Trophoblast cell (in vitro differentiated cells and primary cell): ENCODE data around the gene CNPPD1.

Experiments used
- DNase-seq, 2 donors: peaks; one replicate each; pipeline ENCODE4 v3.0.0-alpha.2; 2016
- H2AFZ ChIP-seq: 2 replicates; pipeline ENCODE4 v1.6.1; 2013; ENCODE audit warnings: low read length, moderate library complexity, mild to moderate bottlenecking; ENCODE audit not compliant: insufficient read depth, poor library complexity
- H2AK5ac ChIP-seq: 2 replicates; pipeline ENCODE4 v1.6.1; 2013; ENCODE audit warnings: mild to moderate bottlenecking, low read length
- H2BK120ac ChIP-seq: 2 replicates; pipeline ENCODE4 v1.6.1; 2013; ENCODE audit warnings: low read length, mild to moderate bottlenecking, moderate library complexity; ENCODE audit not compliant: insufficient read depth, poor library complexity
- H2BK12ac ChIP-seq: 2 replicates; pipeline ENCODE4 v1.6.1; 2013; ENCODE audit warnings: mild to moderate bottlenecking, low read length, moderate library complexity
- H2BK5ac ChIP-seq: 2 replicates; pipeline ENCODE4 v1.6.1; 2013; ENCODE audit warnings: low read length, low read depth, moderate library complexity, mild to moderate bottlenecking; ENCODE audit not compliant: poor library complexity
- H3K14ac ChIP-seq: 2 replicates; pipeline ENCODE4 v1.6.1; 2013; ENCODE audit warnings: mild to moderate bottlenecking, low read length
- H3K18ac ChIP-seq: 2 replicates; pipeline ENCODE4 v1.6.1; 2013; ENCODE audit warnings: mild to moderate bottlenecking, low read length
- H3K23ac ChIP-seq: 2 replicates; pipeline ENCODE4 v1.6.1; 2013; ENCODE audit warnings: low read length
- H3K27ac ChIP-seq: 2 replicates; pipeline ENCODE4 v1.5.1; 2013; ENCODE audit warnings: low read depth, mild to moderate bottlenecking, inconsistent platforms, low read length, moderate library complexity
- H3K27me3 ChIP-seq: 2 replicates; pipeline ENCODE4 v1.6.1; 2013; ENCODE audit warnings: inconsistent platforms, mild to moderate bottlenecking, low read length, moderate library complexity; ENCODE audit not compliant: insufficient read depth
- H3K36me3 ChIP-seq, 2 experiments: 1 replicate in 1 of 2; 2 replicates in 1 of 2; pipeline ENCODE4 v1.6.1; 2013; ENCODE audit warnings: low read length in 2 of 2, mild to moderate bottlenecking in 2 of 2, moderate library complexity in 1 of 2; ENCODE audit not compliant: insufficient read depth in 2 of 2, control insufficient read depth in 1 of 2
- H3K4ac ChIP-seq: 2 replicates; pipeline ENCODE4 v1.6.1; 2013; ENCODE audit warnings: low read depth, mild to moderate bottlenecking, low read length, moderate library complexity
- H3K4me1 ChIP-seq, 2 experiments: 1 replicate in 1 of 2; 2 replicates in 1 of 2; pipeline ENCODE4 v1.6.1; 2013; ENCODE audit warnings: low read length in 2 of 2, mild to moderate bottlenecking in 2 of 2, moderate library complexity in 1 of 2; ENCODE audit not compliant: insufficient read depth in 2 of 2, control insufficient read depth in 1 of 2
- H3K4me2 ChIP-seq: 2 replicates; pipeline ENCODE4 v1.6.1; 2013; ENCODE audit warnings: inconsistent platforms, mild to moderate bottlenecking, low read length, moderate library complexity
- H3K4me3 ChIP-seq: 2 replicates; pipeline ENCODE4 v1.5.1; 2013; ENCODE audit warnings: mild to moderate bottlenecking, low read depth, low read length, inconsistent platforms
- H3K79me1 ChIP-seq: one replicate; pipeline ENCODE4 v1.6.1; 2013; ENCODE audit warnings: low read length
- H3K79me2 ChIP-seq: 2 replicates; pipeline ENCODE4 v1.6.1; 2013; ENCODE audit warnings: low read length, mild to moderate bottlenecking; ENCODE audit not compliant: control insufficient read depth, insufficient read depth, poor library complexity
- H3K9ac ChIP-seq: 2 replicates; pipeline ENCODE4 v1.6.1; 2013; ENCODE audit warnings: mild to moderate bottlenecking, low read length
- H3K9me3 ChIP-seq: 2 replicates; pipeline ENCODE4 v1.6.1; 2013; ENCODE audit warnings: low read depth, mild to moderate bottlenecking, control low read depth, inconsistent platforms, low read length; ENCODE audit not compliant: insufficient read depth
- H4K12ac ChIP-seq: 2 replicates; pipeline ENCODE4 v1.6.1; 2013; ENCODE audit warnings: low read depth, mild to moderate bottlenecking, low read length, moderate library complexity
- H4K8ac ChIP-seq: 2 replicates; pipeline ENCODE4 v1.6.1; 2013; ENCODE audit warnings: low read depth, mild to moderate bottlenecking, low read length, moderate library complexity
- H4K91ac ChIP-seq: one replicate; pipeline ENCODE4 v1.6.1; 2013; ENCODE audit warnings: low read depth, mild to moderate bottlenecking, low read length, moderate library complexity
- WGBS: extraction: QIAGEN DNeasy Blood & Tissue Kit; methylation state at CpG from one replicate; pipeline ENCODE4 v1.1.7; 2013; ENCODE audit warnings: missing lambda C conversion rate; ENCODE audit not compliant: insufficient read length, insufficient coverage; ENCODE audit errors: extremely low coverage; 5-methylcytosine and 5-hydroxymethylcytosine counted together

The CNPPD1 gene

DNA sequence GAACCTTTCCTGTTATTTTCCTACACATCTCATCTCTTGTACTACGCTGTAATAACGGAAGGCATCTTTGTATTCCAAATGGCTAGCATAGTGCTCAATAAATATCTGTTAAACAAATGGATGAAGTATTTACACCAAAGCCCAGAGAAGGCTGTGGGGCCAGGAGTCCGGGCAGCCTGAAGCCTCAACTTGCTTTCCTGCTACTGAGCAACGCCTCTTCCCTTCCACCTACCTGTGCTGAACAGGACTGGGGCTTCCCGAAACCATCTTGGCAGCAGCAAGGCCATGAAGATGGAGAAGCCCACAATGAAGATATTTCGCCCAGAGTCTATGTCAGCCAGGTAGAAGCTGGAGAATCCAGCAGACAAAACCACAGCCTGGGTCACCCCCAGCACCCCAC, 13.6 kb downstream of the CNPPD1 start:
- Histone ChIP-seq H3K4me2 (no peak overlapping the region), H3K4ac (no peak overlapping the region), H2BK120ac (no peak overlapping the region), H2BK5ac (no peak overlapping the region), H2AFZ (no peak overlapping the region), H3K23ac (no peak overlapping the region), H3K4me1 (peaks cover 0 to 9% of the 10 kb centered on the region in 2 experiments), H4K12ac (no peak overlapping the region), H3K36me3 (no peaks in the 10 kb centered on the region), H3K27ac (no peak overlapping the region), H2AK5ac (no peak overlapping the region), H3K14ac (no peak overlapping the region), H3K27me3 (no peaks in the 10 kb centered on the region), H3K79me1 (peaks cover 4% of the 10 kb centered on the region), H3K18ac (no peak overlapping the region), H4K91ac (no peak overlapping the region), H3K4me3 (no peak overlapping the region), H3K9ac (no peak overlapping the region), H3K79me2 (peaks cover 2% of the 10 kb centered on the region), H4K8ac (no peak overlapping the region), H2BK12ac (no peak overlapping the region), H3K9me3 (no peaks in the 10 kb centered on the region)
- no CpG with 5 or more reads among the region's 6 CpGs for WGBS
- no peak for DNase-seq

DNA sequence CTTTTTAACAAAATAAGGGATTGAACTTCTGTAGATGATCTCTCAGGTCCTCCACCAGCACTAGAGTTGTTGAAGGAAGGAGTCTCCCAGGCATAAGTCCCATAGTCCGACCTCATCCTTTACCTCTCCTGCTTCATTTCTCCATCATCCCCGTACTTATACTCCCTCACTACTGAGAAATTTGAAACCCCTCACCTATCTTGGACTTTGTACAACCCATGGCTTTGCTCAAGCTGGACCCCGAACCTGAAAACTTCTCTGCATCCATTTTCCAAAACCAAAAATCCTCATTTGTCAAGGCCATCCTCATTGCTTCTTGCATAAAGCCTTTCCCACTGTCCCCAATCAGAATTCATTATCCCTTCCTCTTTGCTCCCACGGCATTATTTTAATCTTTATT, 15.6 kb downstream of the CNPPD1 start:
- Histone ChIP-seq H3K4me3 (no peak overlapping the region), H3K9ac (no peak overlapping the region), H3K79me2 (peaks cover 2% of the 10 kb centered on the region), H3K23ac (no peak overlapping the region), H2BK5ac (no peak overlapping the region), H2AK5ac (no peak overlapping the region), H3K4me2 (peak overlapping the region; percentile 79), H2BK12ac (no peak overlapping the region), H3K18ac (no peak overlapping the region), H3K9me3 (no peaks in the 10 kb centered on the region), H3K27ac (no peak overlapping the region), H3K14ac (no peak overlapping the region), H2BK120ac (no peak overlapping the region), H2AFZ (no peak overlapping the region), H4K8ac (no peak overlapping the region), H3K79me1 (peaks cover 4% of the 10 kb centered on the region), H4K12ac (no peak overlapping the region), H3K36me3 (peaks cover 2 to 5% of the 10 kb centered on the region in 2 experiments), H4K91ac (no peak overlapping the region), H3K4me1 (peaks cover 0 to 9% of the 10 kb centered on the region in 2 experiments), H3K27me3 (no peaks in the 10 kb centered on the region), H3K4ac (no peak overlapping the region)
- WGBS, result no CpG with 5 or more reads among the region's 4 CpGs
- no peak for DNase-seq

DNA sequence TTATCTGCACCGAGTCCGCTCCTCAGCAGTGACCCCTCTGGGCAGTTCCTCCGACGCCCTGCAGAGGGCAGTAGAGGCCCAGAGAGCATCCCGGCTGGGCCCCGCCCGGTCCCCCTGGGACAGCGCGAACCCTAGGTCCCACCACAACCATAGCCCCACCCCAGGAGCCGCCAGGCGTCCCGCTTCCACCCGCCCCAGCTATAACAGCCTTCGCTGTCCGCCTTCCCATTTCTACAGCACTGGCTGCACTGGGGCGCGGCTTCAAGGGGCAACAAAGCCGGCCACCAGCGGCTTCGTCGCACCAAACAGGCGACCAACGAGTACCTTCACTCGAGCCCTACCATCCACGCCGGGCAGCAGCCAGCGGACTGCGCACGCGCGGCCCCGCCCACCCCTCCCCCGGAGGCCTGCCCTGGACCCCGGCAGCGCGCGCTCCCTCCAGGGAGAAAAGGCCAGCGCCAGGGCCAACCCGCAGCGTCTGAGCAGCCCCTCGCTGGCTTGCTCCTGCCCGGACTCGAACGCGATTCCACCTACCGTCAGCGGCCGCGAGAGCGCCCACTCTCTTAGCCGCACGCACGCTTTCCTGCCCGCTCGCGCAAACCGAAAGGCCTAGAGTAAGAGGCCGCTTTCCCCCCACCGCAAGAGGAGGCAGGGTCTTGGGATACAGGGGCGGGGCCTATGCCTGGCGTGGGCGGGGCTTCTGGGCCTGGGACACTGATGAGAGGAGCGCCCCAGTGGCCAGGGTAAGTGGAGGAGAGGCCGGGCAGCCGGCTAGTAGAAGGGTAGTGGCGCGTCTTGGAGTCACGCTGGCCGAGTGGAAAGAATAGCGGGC, 16.3 kb downstream of the CNPPD1 start, which contains the start of gene NHEJ1:
Gene NHEJ1 (minus strand): TSS at position 630 of the 832 bp plus-strand sequence. CDS start 2,453 bp downstream, outside the sequence.
- Histone ChIP-seq H3K23ac (no peak within 1 kb of the TSS), H3K9me3 (no peaks in the 10 kb centered on the region), H3K14ac (peak within 1 kb of the TSS; percentile 95)

DNA sequence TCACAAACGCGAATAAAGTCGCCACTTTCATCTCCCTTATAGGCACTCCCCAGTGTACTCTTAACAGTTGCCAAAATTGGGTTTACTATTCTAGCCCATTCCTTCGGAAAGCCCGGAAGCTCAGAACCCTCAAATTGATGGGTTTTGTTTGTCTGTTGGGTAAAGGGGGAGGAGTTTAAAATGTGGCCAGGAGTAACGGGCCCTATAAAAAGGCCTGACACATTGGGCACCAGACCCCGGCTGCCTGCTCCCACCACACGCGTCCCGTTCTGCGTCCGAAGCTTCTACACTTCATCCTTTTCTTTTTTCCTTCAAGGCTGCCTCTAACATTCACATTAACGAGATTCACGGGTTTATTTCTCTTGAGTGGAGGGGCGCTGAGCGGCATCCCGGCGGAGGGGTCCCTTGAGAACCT, 16.9 kb downstream of the CNPPD1 start:
- Histone ChIP-seq H2BK12ac (no peak overlapping the region), H3K36me3 (peaks cover 2 to 5% of the 10 kb centered on the region in 2 experiments), H2AK5ac (no peak overlapping the region), H3K27me3 (no peaks in the 10 kb centered on the region), H3K9ac (no peak overlapping the region), H3K14ac (no peak overlapping the region), H2BK120ac (no peak overlapping the region), H4K8ac (peak overlapping the region; percentile 53), H3K79me2 (peaks cover 2% of the 10 kb centered on the region), H3K4me2 (peak overlapping the region; percentile 79), H4K91ac (no peak overlapping the region), H3K79me1 (peaks cover 4% of the 10 kb centered on the region), H3K4me3 (no peak overlapping the region), H3K4ac (no peak overlapping the region), H3K4me1 (peaks cover 0 to 9% of the 10 kb centered on the region in 2 experiments), H3K23ac (no peak overlapping the region), H3K9me3 (no peaks in the 10 kb centered on the region), H2BK5ac (no peak overlapping the region), H3K27ac (no peak overlapping the region), H4K12ac (peak overlapping the region; percentile 26), H2AFZ (peak overlapping the region; percentile 45), H3K18ac (no peak overlapping the region)
- no CpG with 5 or more reads among the region's 18 CpGs for WGBS
- no peak for DNase-seq

More for the DNA sequence above, 16.3 kb downstream of the CNPPD1 start, which contains the start of gene NHEJ1:
- no peak within 1 kb of the TSS for H2BK12ac ChIP-seq
- H3K27ac ChIP-seq, result peak within 1 kb of the TSS; percentile 86
- H2BK5ac ChIP-seq, result peak within 1 kb of the TSS; percentile 71
- peak within 1 kb of the TSS; percentile 63 for H3K9ac ChIP-seq
- peak within 1 kb of the TSS; percentile 86 for H4K91ac ChIP-seq
- peak within 1 kb of the TSS; percentile 95 for H4K8ac ChIP-seq
- peak within 1 kb of the TSS; percentile 84 for H2BK120ac ChIP-seq
- H3K79me1 ChIP-seq, result peaks cover 4% of the 10 kb centered on the region
- peak within 1 kb of the TSS; percentile 88 for H4K12ac ChIP-seq
- no peak within 1 kb of the TSS for H2AK5ac ChIP-seq
- peak within 1 kb of the TSS; percentile 79 for H3K4me2 ChIP-seq
- H3K36me3 ChIP-seq, result peaks cover 2 to 5% of the 10 kb centered on the region in 2 experiments
- WGBS, result no CpG with 5 or more reads among the region's 70 CpGs
- peak within 1 kb of the TSS; percentile 74 for H3K4me3 ChIP-seq
- H3K18ac ChIP-seq, result peak within 1 kb of the TSS; percentile 86
- H3K79me2 ChIP-seq, result peaks cover 2% of the 10 kb centered on the region
- H3K27me3 ChIP-seq, result no peaks in the 10 kb centered on the region
- peak within 1 kb of the TSS; percentile 22 for H3K4ac ChIP-seq
- H3K4me1 ChIP-seq, result peaks cover 0 to 9% of the 10 kb centered on the region in 2 experiments
- DNase-seq, result peak; percentile 85 to 92
- peak within 1 kb of the TSS; percentile 94 for H2AFZ ChIP-seq
